CD4-positive, alpha-beta memory T cell (primary cell): Measurements from ENCODE around the gene SERPINE1. TPM values are rescaled to one million over a fixed set of nuclear protein-coding genes. Genes with fewer than 3 reads are reported as not detected.
A peak's percentile ranks its signal among the peaks of the same experiment; 100 is the strongest.

ENCODE experiments used
- CTCF ChIA-PET: fragments of 350-600 bp; sonication (Branson Sonifier 250); formaldehyde crosslinking; loops from one replicate; lab custom pipeline; 2021; ENCODE audit warnings: inconsistent platforms; ENCODE audit not compliant: partially characterized antibody; lab: Charles Lee
- POLR2A ChIA-PET: fragments of 350-600 bp; sonication (Branson Sonifier 250); formaldehyde crosslinking; loops from one replicate; lab custom pipeline; 2021; ENCODE audit not compliant: partially characterized antibody; lab: Charles Lee
- DNase-seq, 5 donors: peaks; one replicate each; pipeline versions ENCODE4 v3.0.0 to v3.0.0-alpha.2; 2020 to 2022; ENCODE audit warnings: mixed read lengths in 1 of 5
- H3K27ac ChIP-seq: one replicate; pipeline ENCODE4 v1.7.0; 2013; ENCODE audit warnings: low read depth, low read length
- H3K27me3 ChIP-seq: 2 replicates; pipeline ENCODE4 v1.7.0; 2013; ENCODE audit warnings: mild to moderate bottlenecking, low read length, moderate library complexity; ENCODE audit not compliant: insufficient read depth
- H3K36me3 ChIP-seq: 2 replicates; pipeline ENCODE4 v1.7.0; 2013; ENCODE audit warnings: mild to moderate bottlenecking, low read length, moderate library complexity; ENCODE audit not compliant: insufficient read depth
- H3K4me1 ChIP-seq: 2 replicates; pipeline ENCODE4 v1.7.0; 2013; ENCODE audit warnings: mild to moderate bottlenecking, low read length, moderate library complexity; ENCODE audit not compliant: insufficient read depth
- H3K4me3 ChIP-seq, 2 donors: one replicate each; pipeline ENCODE4 v1.7.0; 2013; ENCODE audit warnings: low read length in 2 of 2, mild to moderate bottlenecking in 1 of 2
- H3K9me3 ChIP-seq, 2 donors: one replicate each; pipeline ENCODE4 v1.7.0; 2013; ENCODE audit warnings: low read length in 2 of 2, control low read depth in 1 of 2; ENCODE audit not compliant: control insufficient read depth in 1 of 2
- H3K27ac Mint-ChIP-seq, 7 donors: one replicate each; pipeline ENCODE4 v1.8.0; 2020 to 2021; ENCODE audit warnings: mixed read lengths in 7 of 7, mild to moderate bottlenecking in 6 of 7, inconsistent platforms in 3 of 7, moderate library complexity in 3 of 7
- H3K27me3 Mint-ChIP-seq, 2 donors: one replicate each; pipeline ENCODE4 v1.8.0; 2020 to 2021; ENCODE audit warnings: mixed read lengths in 2 of 2
- H3K36me3 Mint-ChIP-seq, 2 donors: one replicate each; pipeline ENCODE4 v1.8.0; 2020 to 2021; ENCODE audit warnings: mixed read lengths in 2 of 2, inconsistent platforms in 1 of 2, mild to moderate bottlenecking in 1 of 2
- H3K4me1 Mint-ChIP-seq, 4 donors: one replicate each; pipeline ENCODE4 v1.8.0; 2020 to 2021; ENCODE audit warnings: mixed read lengths in 4 of 4, mild to moderate bottlenecking in 1 of 4
- H3K4me3 Mint-ChIP-seq, 8 donors: one replicate each; pipeline ENCODE4 v1.8.0; 2020 to 2021; ENCODE audit warnings: mixed read lengths in 8 of 8, mild to moderate bottlenecking in 7 of 8, moderate library complexity in 6 of 8, inconsistent platforms in 3 of 8
- H3K9me3 Mint-ChIP-seq, 8 donors: one replicate each; pipeline ENCODE4 v1.8.0; 2020 to 2021; ENCODE audit warnings: mixed read lengths in 8 of 8, mild to moderate bottlenecking in 5 of 8, inconsistent platforms in 3 of 8, moderate library complexity in 1 of 8
- intact Hi-C: fragments of 100-400 bp; cut with micrococcal nuclease; formaldehyde crosslinking; loops from one replicate; pipeline ENCODE4 v1.15.1; 2023
- polyA plus RNA-seq, 2 donors: library from polyadenylated mRNA; unstranded; fragments of 300-500 nt; fragmentation: Illumina TruSeq; gene quantifications; one replicate each; pipeline ENCODE4 v1.2.3, GENCODE V29; 2021
- total RNA-seq, 2 experiments: library from RNA; stranded (reverse); gene quantifications; one replicate each; pipeline ENCODE4 v1.2.3, GENCODE V29; 2021

Gene SERPINE1
- total and polyA plus RNA-seq, 4 experiments from 2014 or later: 0.11 to 0.20 TPM; not detected in 2

- peaks cover 15 to 20% of the 10 kb centered on the region in 2 donors for H3K36me3 Mint-ChIP-seq
- DNase-seq: no peak
- Histone ChIP-seq H3K4me3 (peak overlapping the region; percentile 31 to 58), H3K27ac (no peak overlapping the region), H3K9me3 (no peaks in the 10 kb centered on the region), H3K4me1 (peaks cover 13% of the 10 kb centered on the region), H3K36me3 (peaks cover 2% of the 10 kb centered on the region), H3K27me3 (no peaks in the 10 kb centered on the region)
- H3K27ac Mint-ChIP-seq: peak overlapping the region in 6 of 7 donors; percentile 5 to 52 (median 28)
- intact Hi-C loops: no loop called here
- no peaks in the 10 kb centered on the region for H3K9me3 Mint-ChIP-seq
- ChIA-PET CTCF (interaction anchor here (0.6 to 3.5 kb wide), 7 partner anchors 10 to 89 kb away, joined by 3 to 32 read pairs (median 5); partner anchors contain the start of genes FIS1 and VGF), POLR2A (interaction anchor here (1.0 to 1.1 kb wide), 4 partner anchors 9 to 63 kb away, joined by 3 to 5 read pairs (median 4); partner anchors contain the start of genes VGF and ZNHIT1)
- H3K27me3 Mint-ChIP-seq: no peaks in the 10 kb centered on the region
- H3K4me3 Mint-ChIP-seq: peak overlapping the region; percentile 60 to 87 (median 82)
- peaks cover 6 to 15% (median 12%) of the 10 kb centered on the region in 4 donors for H3K4me1 Mint-ChIP-seq
Observed at GRCh38 chr7:101155303-101155702, 28.4 kb downstream of the SERPINE1 start.

GRCh38 chr7:101156277-101156676, 29.4 kb downstream of the SERPINE1 start:
- H3K4me3 Mint-ChIP-seq: peak overlapping the region in 4 of 8 donors; percentile 10 to 40 (median 35)
- H3K4me1 Mint-ChIP-seq: peaks cover 6 to 15% (median 12%) of the 10 kb centered on the region in 4 donors
- peak overlapping the region in 1 of 7 donors; percentile 13 for H3K27ac Mint-ChIP-seq
- Histone ChIP-seq H3K4me1 (peaks cover 13% of the 10 kb centered on the region), H3K27ac (no peak overlapping the region), H3K9me3 (no peaks in the 10 kb centered on the region), H3K36me3 (peaks cover 2% of the 10 kb centered on the region), H3K27me3 (no peaks in the 10 kb centered on the region), H3K4me3 (no peak overlapping the region)
- ChIA-PET POLR2A (no interaction called here), CTCF (interaction anchor here (1.3 to 3.5 kb wide), 7 partner anchors 9 to 88 kb away, joined by 4 to 32 read pairs (median 5); partner anchors contain the start of genes FIS1 and VGF)
- H3K36me3 Mint-ChIP-seq: peaks cover 16 to 27% of the 10 kb centered on the region in 2 donors
- intact Hi-C loops: no loop called here
- no peaks in the 10 kb centered on the region for H3K9me3 Mint-ChIP-seq
- H3K27me3 Mint-ChIP-seq: peaks cover 0 to 2% of the 10 kb centered on the region in 2 donors
- DNase-seq: no peak

DNA sequence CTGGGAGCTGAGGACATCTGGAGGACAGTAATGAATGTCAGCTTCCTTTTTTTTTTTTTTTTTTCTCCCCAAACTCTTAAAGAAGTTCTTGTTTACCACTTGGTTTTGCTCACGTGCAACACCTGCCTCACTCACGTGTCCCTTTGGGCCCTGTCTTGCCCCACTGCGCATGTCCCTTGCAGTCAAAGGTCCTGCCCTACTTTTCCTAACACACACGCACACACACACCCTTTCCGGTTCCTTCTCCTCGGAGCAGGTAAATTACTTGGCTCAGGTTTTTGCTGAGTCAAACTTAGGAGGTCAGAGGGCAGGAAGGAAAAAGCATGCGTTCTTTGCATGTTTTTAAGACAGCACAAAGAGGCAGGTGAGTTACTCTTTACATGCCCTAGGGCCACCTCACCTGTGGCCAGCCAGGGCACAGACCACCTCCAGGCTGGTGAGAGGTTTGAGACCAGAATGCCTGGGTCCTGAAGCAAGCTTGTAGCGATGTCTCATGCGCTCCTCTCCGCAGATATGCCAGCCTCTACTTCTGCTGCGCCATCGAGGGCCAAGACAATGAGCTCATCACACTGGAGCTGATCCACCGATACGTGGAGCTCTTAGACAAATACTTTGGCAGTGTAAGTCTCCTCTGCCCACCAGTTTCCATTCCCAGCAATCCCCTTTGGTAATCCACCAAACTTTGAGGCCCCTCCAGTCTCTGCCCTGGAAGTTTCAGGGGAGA, 30.1 kb downstream of the SERPINE1 start:
- no peaks in the 10 kb centered on the region for H3K9me3 Mint-ChIP-seq
- H3K4me3 Mint-ChIP-seq: peak overlapping the region in 1 of 8 donors; percentile 30

GRCh38 chr7:101159696-101160674, 33.1 kb downstream of the SERPINE1 start:
- H3K27me3 Mint-ChIP-seq: peaks cover 6 to 8% of the 10 kb centered on the region in 2 donors
- no peak for DNase-seq
- H3K27ac Mint-ChIP-seq: no peak overlapping the region
- H3K4me3 Mint-ChIP-seq: peak overlapping the region in 1 of 8 donors; percentile 48
- peaks cover 15% of the 10 kb centered on the region for H3K27me3 ChIP-seq
- H3K4me3 ChIP-seq: no peak overlapping the region
- H3K4me1 Mint-ChIP-seq: peaks cover 4 to 18% (median 14%) of the 10 kb centered on the region in 4 donors
- H3K4me1 ChIP-seq: peaks cover 26% of the 10 kb centered on the region
- peaks cover 2% of the 10 kb centered on the region for H3K36me3 ChIP-seq
- ChIA-PET POLR2A (no interaction called here), CTCF (interaction anchor here (1.3 to 2.7 kb wide), 4 partner anchors 11 to 84 kb away, joined by 3 to 11 read pairs (median 7); no protein-coding TSS in a partner anchor)
- H3K9me3 Mint-ChIP-seq: no peaks in the 10 kb centered on the region
- intact Hi-C loops: loop anchor here (10.0 kb wide), 1 partner anchor 55 kb away; the partner anchor contains the start of genes PLOD3 and ZNHIT1
- no peak overlapping the region for H3K27ac ChIP-seq
- H3K9me3 ChIP-seq: no peaks in the 10 kb centered on the region
- H3K36me3 Mint-ChIP-seq: peaks cover 16 to 30% of the 10 kb centered on the region in 2 donors

More for the DNA sequence above, 30.1 kb downstream of the SERPINE1 start:
- CTCF ChIA-PET: interaction anchor here (1.1 to 3.5 kb wide), 9 partner anchors 8 to 88 kb away, joined by 3 to 32 read pairs (median 5); partner anchors contain the start of genes FIS1 and VGF
- H3K36me3 ChIP-seq: peaks cover 2% of the 10 kb centered on the region
- peaks cover 16 to 30% of the 10 kb centered on the region in 2 donors for H3K36me3 Mint-ChIP-seq
- intact Hi-C loops: no loop called here
- peak overlapping the region in 1 of 7 donors; percentile 13 for H3K27ac Mint-ChIP-seq
- no peak overlapping the region for H3K4me3 ChIP-seq
- POLR2A ChIA-PET: no interaction called here
- H3K27me3 Mint-ChIP-seq: peaks cover 0 to 3% of the 10 kb centered on the region in 2 donors
- peaks cover 4% of the 10 kb centered on the region for H3K27me3 ChIP-seq
- H3K27ac ChIP-seq: no peak overlapping the region
- H3K9me3 ChIP-seq: no peaks in the 10 kb centered on the region
- peaks cover 13% of the 10 kb centered on the region for H3K4me1 ChIP-seq
- no peak for DNase-seq
- H3K4me1 Mint-ChIP-seq: peaks cover 6 to 15% (median 12%) of the 10 kb centered on the region in 4 donors

DNA sequence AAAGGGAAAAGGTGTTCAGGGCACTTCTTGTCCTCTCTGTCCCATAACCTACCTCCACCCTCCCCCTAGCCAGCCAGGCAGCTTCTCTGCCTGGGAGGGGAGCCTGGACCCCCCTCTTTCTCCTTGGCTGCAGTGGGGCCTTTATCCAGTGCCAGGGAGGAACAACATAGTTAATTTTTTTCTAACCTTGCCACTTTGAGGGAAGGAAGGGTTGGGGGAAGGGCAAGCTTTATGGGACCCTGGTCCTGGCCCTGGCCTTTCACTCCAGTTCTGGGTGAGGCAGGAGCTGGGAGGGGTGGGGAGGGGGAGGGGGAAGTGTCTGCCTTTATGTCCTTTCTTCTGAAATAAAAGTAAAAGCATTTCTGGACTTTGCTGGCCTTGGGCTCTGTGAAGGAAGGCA, 34.0 kb downstream of the SERPINE1 start:
- Mint-ChIP-seq H3K4me1 (peaks cover 6 to 19% (median 12%) of the 10 kb centered on the region in 4 donors), H3K27me3 (peaks cover 15 to 16% of the 10 kb centered on the region in 2 donors), H3K4me3 (peak overlapping the region in 1 of 8 donors; percentile 39), H3K36me3 (peaks cover 14 to 30% of the 10 kb centered on the region in 2 donors), H3K9me3 (peaks cover 0 to 4% (median 0%) of the 10 kb centered on the region in 8 donors), H3K27ac (no peak overlapping the region)
- Histone ChIP-seq H3K4me1 (peaks cover 29% of the 10 kb centered on the region), H3K27me3 (peaks cover 21% of the 10 kb centered on the region), H3K36me3 (peaks cover 2% of the 10 kb centered on the region), H3K27ac (no peak overlapping the region), H3K9me3 (no peaks in the 10 kb centered on the region), H3K4me3 (no peak overlapping the region)
- POLR2A ChIA-PET: interaction anchor here (1.1 kb wide), 1 partner anchor 14 kb away, joined by 3 read pairs; no protein-coding TSS in a partner anchor
- intact Hi-C loops: loop anchor here (10.0 kb wide), 1 partner anchor 54 kb away; the partner anchor contains the start of genes PLOD3 and ZNHIT1
- CTCF ChIA-PET: interaction anchor here (1.5 to 2.7 kb wide), 2 partner anchors 16 to 84 kb away, joined by 4 to 11 read pairs; no protein-coding TSS in a partner anchor
- no peak for DNase-seq

GRCh38 chr7:101161692-101162471, 35.0 kb downstream of the SERPINE1 start:
- Mint-ChIP-seq H3K4me3 (peak overlapping the region in 7 of 8 donors; percentile 39 to 79 (median 60)), H3K36me3 (peaks cover 14 to 30% of the 10 kb centered on the region in 2 donors), H3K27ac (no peak overlapping the region), H3K4me1 (peaks cover 8 to 26% (median 17%) of the 10 kb centered on the region in 4 donors), H3K27me3 (peaks cover 19 to 20% of the 10 kb centered on the region in 2 donors), H3K9me3 (peaks cover 0 to 4% (median 0%) of the 10 kb centered on the region in 8 donors)
- intact Hi-C loops: loop anchor here (10.0 kb wide), 1 partner anchor 53 kb away; the partner anchor contains the start of genes PLOD3 and ZNHIT1
- CTCF ChIA-PET: interaction anchor here (1.2 to 2.7 kb wide), 4 partner anchors 10 to 83 kb away, joined by 3 to 11 read pairs (median 4); no protein-coding TSS in a partner anchor
- no peak overlapping the region for H3K4me3 ChIP-seq
- H3K27ac ChIP-seq: no peak overlapping the region
- H3K36me3 ChIP-seq: peaks cover 2% of the 10 kb centered on the region
- peaks cover 28% of the 10 kb centered on the region for H3K27me3 ChIP-seq
- POLR2A ChIA-PET: interaction anchor here (1.1 to 1.3 kb wide), 2 partner anchors 13 to 55 kb away, joined by 3 read pairs; partner anchors contain the start of genes PLOD3 and ZNHIT1
- DNase-seq: no peak
- peaks cover 34% of the 10 kb centered on the region for H3K4me1 ChIP-seq
- H3K9me3 ChIP-seq: no peaks in the 10 kb centered on the region
